ENCODE measurements around the gene PATJ.
"Not testable (repeated sequence)": the region's sequence is repeated elsewhere in the genome, so short reads cannot be mapped to it uniquely, and the experiment has no call there.

PATJ gene

DNA sequence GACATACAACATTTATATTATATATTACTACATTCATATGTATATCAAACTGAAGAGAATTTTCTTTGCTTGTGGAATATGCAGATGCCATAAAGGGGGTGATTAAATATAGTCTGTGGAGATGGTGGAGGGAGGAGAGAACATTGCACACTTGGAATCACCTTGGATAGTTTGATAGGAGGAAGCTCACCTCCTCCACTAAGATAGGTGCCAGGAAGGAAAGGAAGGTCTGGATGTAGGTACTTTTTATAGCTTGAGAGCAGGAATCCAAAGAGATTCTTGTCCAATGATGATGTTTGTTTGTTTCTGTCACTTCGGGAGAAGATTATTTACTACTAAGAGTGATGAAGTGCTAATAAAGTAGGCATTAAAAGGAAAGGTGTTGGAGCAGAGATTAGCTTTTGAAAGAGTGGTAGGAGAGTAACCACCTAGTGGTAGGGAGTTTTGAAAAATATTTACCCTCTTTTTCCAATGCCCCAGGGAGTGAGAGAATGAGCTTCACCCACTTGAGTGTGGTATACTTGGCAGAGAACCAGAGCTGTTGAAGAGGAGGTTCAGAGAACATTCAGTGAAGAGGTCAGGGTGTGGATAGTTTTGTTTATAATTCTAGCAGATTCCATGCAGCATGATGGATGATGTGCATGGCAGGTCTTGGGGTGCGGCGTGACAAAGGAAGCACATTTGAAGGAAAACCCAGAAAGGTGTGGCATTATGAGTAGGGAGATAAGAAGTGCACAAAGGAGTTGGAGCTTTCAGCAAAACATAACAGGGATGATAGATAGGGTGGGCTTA, 145.0 kb downstream of the PATJ start:
- no peak for DNase-seq (ENCODE audit: low spot score)

DNA sequence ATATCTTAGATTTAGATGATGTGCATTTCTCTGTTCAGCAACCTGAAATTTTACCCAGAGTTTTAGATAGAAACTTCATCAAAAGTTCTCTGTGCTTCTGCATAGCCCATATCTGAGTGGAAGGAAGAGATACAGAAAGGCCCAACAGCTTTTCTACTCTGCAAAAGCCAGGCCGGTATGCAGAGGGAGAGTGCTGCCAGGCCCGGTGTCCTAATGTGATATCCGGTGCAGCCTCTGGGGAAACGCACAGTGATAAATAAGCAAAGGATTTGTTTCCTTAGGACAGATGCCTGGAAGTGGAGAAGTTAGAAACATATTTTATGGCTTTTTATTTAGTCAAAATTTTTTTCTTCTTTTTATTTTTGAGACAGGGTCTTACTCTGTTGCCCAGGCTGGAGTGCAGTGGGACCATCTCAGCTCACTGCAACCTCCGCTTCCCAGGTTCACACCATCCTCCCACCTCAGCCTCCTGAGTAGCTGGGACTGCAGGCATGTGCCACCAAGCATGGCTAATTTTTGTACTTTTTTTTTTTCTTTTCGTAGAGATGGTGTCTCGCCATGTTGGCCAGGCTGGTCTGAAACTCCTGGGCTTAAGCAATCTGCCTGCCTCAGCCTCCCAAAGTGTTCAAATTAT, 145.8 kb downstream of the PATJ start:
- no peak for DNase-seq (ENCODE audit: low spot score)

DNA sequence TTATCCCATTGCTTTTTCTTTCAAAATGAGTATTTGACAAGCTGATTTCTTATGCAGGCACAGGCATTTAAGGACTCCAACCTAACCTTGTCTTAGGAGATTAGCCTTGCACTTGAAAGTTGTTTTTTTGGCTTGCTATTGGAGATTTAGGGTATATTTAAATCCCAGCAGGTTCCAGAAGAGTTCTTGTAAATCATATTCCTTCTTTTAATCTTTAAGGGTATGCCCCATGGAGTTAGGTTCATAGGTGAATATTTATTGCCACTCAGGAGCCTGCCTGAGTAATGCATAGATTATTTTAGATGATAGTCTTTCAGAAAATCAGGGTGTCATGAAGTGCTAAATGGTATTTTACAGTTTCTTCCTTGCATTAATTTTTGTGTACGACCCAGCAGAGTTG, 146.5 kb downstream of the PATJ start:
- DNase-seq (ENCODE audit: low spot score): no peak

DNA sequence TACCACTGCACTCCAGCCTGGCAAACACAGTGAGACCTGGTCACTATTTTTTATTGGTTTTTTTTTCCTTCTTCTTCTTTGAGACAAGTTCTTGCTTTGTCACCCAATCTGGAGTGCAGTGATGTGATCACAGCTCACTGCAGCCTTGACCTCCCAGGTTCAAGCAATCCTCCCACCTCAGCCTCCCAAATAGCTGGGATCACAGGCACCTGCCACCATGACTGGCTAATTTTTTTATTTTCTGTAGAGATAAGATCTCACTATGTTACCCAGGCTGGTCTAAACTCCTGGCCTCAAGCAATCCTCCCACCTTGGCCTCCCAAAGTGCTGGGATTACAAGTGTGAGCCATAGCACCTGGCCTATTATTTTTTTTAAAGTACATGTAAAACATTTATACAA, 148.2 kb downstream of the PATJ start:
- DNase-seq (ENCODE audit: low spot score): not testable (repeated sequence)

DNA sequence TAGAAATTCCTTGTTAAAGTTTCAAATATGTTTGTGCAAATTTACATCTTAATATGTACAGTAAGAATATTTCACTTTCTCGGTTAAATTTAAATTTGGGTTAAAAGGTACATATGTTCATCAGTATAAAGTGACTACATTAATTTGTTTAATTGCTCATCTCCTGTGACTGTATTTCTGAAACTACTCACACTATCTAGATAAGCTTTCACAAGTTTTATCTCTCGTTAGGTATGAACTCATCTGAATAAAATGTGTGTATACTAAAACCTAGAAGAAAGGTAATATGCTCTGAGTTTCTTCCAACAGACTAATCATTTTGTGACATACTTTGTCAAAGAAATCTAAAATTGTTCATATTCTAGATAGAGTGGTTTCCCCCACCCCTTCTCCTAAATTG, 150.7 kb downstream of the PATJ start:
- DNase-seq (ENCODE audit: low spot score): no peak

DNA sequence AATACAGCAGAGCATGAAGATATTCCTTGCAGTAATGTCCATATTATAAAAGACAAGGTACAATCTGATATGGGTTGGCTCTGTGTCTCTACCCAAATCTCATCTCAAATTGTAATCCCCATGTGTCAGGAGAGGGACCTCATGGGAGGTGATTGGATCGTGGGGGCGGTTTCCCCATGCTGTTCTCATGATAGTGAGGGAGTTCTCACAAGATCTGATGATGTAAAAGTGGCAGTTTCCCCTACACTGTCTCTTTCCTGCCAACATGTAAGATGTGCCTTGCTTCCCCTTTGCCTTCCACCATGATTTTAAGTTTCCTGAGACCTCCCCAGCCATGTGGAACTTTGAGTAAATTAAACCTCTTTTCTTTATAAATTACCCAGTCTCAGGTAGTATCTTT, 152.0 kb downstream of the PATJ start:
- not testable (repeated sequence) for DNase-seq (ENCODE audit: low spot score)

DNA sequence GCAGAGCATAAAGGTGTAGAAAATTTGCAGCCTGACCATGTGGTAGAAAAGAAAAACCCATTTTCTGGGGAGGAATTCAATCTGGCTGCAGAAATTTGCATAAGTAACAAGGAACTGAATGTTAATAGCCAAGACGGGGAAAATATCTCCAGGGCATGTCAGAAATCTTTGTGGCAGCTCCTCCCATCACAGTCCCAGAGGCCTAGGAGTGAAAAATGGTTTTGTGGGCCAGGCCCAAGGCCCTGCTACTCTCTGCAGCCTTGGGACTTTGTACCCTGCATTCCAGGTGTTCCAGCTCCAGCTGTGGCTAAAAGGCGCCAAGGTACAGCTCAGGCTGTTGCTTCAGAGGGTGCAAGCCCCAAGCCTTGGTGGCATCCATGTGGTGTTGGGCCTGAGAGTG, 152.9 kb downstream of the PATJ start:
- DNase-seq (ENCODE audit: low spot score): no peak

DNA sequence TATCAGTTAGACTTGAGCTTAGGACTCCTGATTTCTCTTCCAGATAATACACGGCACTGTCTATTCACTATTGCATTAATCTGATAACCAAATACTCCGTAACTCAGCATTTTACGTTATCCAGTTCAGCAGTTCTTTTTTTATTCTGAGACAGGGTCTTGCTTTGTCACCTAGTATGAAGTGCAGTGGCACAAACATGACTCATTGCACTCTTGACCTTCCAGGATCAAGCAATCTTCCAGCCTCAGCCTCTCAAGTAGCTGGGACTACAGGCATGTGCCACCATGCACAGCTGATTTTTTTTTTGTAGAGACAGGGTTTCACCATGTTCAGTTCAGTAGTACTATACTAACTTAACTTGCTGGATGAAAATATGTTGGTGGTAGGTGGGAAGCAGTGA, 156.4 kb downstream of the PATJ start:
- DNase-seq (ENCODE audit: low spot score): no peak

DNA sequence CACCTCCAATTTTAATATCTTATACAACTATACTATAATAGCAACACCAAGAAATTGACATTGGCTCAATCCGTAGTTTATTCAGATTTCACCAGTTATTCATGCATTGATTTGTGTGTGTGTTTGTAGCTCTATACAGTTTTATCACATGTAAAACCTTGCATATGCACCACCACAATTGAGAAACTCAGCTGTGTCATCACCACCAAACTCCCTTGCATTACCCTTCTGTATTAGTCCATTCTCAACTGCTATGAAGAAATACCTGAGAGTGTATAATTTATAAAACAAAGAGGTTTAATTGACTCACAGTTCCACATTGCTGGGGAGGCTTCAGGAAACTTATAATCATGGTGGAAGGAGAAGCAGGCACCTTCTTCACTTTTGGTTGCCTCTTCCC, 162.1 kb downstream of the PATJ start:
- no peak for DNase-seq (ENCODE audit: low spot score)

DNA sequence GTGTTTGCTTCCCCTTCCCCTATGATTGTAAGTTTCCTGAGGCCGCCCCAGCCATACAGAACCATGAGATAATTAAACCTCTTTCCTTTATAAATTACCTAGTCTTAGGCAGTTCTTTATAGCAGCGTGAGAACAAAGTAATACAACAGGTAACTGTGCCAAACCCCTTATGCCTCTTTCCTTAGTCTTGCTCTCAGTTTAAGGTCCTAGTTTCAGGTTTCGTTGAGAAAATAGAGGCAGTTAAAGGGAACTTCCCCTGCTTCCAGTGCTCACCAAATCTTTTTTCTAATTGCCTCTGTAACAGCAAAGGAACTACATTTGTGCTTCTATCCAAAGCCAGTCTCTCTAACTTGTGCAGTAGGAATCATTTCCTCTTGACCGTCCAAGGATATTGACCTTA, 164.8 kb downstream of the PATJ start:
- no peak for DNase-seq (ENCODE audit: low spot score)

DNA sequence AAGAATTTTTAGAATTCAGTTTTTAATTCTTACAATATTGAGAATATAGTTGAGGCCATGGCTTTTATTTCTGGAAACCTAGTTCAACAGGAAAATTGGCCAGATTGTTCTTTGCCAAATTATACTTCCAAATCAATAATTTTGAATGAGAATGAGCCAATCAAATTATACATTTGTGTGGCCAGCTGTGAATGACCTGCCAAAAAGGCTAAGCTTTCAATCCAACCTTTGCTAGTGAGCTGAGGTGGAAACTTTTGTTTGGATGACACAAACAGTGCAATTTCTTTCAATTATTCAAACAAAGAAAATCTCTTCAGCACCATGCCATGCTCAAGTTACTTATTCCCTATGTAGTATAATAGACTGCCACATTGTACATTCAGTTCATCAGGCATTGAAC, 167.8 kb downstream of the PATJ start:
- DNase-seq (ENCODE audit: low spot score): no peak

DNA sequence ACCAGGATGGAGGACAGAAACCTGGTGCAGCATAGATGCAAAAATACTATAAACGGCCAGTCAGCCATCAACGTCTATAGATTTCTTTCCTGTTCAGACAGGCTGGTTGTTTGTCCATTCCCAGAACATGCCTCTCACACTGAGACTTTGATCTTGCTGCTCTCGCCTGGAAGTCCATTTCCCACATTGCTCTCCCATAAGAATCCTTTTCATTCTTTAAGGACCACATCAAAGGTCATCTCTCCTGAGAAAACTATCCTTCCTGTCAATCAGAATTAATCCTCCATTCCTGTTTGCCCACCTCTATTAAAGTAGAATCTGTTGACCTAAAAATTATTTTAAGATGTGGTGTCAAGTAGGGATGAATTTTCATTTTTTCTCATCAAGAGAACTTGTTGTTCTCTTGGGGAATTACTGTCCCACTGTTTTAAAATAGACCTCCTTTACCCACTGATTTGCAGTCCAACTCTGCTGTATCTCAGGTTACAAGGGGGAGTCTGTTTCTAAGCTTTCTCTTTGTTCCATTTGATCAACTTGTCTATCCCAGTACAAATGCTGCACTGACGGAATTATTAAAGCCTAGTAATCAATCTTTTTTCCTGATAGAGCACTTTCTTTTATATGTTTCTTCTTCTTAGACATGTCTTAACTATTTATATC, 172.7 kb downstream of the PATJ start:
- no peak for DNase-seq (ENCODE audit: low spot score)

DNA sequence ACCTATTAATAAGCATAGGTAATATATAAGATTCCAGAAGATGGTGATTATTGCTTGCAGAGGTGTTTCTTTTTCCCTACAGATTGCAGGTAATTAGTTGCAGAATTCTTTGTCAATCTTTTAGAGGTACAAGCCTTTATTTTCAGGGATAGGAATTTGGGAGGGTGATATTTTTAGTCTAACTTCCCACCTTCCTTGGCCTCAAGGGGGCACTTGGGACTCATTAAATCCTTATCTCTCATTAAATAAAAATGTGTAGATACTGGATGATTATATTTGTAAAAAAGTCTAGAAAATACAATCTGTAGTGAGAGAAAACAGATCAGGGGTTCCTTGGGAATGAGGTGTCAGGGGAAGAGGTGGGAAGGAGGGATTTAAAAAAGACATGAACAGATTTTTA, 179.2 kb downstream of the PATJ start:
- no peak for DNase-seq (ENCODE audit: low spot score)

DNA sequence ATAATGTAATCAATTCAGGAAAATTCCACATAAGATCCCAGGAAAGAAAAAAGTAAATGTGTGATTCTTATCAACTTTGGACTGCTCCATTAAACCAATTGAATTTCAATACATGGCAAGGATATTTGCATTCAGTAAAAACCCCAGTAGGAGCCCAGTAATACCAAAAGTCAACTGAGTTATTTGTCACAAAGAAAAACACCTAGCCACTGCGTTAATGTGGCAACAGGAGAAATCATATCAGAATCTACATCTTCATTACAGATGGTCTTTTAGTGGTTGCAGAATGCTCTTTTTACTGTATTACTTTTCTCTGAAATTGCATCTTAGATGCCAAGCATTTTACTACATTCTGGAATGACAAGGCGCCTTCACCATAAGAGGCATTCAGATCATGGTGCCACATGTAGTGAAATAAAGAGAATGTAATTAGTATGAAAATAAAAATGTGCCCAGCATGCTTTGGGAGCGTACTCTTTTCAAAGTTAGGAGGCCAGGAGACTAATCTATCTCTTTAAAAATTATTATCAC, 180.7 kb downstream of the PATJ start:
- no peak for DNase-seq (ENCODE audit: low spot score)

DNA sequence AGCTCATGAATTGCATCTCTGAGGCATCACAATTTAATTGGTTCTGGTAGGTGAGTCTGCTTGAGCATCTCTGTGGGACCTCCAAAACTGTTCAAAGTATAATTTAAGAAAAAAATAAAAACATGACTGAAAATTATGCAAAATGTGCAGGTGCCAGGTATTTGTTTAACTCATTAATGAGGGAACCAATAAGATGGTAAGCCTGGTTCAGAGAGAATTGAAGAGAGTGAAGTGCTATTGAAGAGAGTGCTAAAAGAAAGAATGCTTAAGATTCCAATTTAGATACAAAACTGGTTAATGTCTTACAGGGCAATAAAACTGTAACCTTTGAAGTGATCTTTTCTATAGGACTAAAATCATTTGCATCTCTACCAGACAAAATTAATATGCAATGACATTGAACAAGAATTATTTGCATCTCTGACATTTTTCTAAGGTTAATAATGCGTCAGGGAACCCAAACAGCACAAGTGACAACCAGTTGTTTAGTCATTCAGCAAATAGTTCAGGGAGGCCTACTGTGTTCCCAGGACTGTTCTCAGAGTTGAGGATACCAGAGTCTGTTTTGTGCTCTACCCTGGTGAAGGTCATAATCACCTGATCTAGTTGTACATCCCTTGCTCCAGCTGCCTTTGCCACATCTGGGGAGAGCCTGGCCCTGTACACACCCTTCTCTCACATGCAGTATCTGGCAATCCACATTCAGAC, 183.5 kb downstream of the PATJ start:
- no peak for DNase-seq (ENCODE audit: low spot score)

DNA sequence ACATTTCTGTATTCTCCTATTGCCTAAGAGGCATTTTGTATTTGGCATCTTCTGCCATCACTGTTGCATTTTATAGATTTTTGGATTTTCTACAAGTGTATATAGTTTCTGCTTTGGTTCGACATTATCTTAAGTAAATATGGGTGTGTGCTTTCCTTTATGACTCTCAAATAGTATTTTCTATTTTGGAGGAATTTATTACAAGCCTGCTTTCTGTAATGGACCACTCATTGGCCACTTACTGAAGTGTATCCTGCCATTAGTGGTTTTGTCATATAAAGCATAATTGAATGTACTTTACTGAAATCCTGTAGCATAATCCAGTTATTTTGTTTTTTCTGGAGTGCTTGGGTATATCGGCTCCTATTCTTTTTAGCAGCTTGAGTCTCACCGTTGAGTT, 184.3 kb downstream of the PATJ start:
- no peak for DNase-seq (ENCODE audit: low spot score)

DNA sequence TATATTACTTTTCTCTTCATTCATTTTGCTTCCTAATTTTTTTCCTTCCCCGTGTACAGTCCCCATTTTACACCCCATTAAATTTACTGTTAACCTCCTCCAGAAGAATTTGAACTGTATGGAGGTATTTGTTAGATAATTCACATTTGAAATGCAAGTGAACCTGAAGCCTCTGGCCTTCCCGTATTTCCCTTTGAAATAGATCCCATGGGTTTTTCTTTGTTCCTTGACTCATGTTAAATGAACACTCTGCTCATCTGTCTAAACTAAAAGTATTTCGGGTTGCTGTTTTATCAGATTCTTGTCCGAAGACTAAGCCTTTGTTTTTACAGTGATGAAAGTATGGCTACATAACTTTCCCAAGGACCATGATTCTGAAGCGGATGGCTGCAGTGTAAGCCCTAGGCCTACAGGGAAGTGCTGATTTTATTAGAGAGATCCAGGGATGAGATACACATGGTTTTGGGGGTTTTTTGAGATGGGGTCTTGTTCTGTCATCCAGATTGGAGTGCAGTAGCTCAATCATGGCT, 187.9 kb downstream of the PATJ start:
- DNase-seq (ENCODE audit: low spot score): no peak

DNA sequence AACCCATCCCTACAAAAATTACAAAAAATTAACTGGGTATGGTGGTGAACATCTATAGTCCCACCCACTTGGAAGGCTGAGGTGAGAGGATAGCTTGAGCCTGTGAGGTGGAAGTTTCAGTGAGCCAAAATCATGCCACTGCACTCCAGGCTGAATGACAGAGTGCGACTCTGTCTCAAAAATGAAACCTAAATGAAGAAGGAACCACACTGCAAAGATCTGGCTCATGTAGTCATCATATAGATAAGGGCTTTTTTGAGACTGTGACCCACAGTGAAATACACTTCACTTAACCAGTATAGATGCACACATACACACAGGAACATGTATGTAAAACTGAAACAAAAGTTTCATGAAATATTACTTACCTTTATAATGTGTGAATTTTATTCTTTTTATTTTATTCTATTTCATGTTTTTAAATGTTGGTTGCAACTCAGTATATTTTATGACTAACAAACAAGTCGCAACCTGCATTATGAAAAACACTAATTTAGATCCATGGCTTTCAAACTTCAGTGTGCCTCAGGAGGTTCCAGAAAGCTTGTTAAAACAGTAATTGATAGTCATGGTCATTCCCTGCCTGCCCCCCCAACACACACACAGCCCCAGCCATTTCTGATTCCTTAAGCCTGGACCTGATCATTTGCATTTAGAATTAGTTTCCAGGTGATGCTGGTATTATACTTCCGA, 189.5 kb downstream of the PATJ start:
- no peak for DNase-seq (ENCODE audit: low spot score)

DNA sequence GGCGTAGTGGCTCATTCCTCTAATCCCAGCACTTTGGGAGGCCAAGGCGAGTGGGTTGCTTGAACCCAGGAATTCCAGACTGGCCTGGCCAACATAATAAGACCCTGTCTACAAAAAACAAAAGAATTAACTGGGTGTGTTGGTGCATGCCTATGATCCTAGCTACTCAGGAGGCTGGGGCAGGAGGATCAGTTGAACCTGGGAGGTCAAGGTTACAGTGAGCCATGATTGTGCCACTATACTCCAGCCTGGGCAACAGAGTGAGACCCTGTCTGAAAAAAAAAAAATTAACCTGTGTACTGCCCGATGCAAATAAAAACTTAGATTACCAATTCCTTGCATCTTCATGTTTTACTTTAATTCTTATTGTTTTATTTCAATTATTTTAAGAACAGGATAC, 193.2 kb downstream of the PATJ start:
- DNase-seq (ENCODE audit: low spot score): no peak

DNA sequence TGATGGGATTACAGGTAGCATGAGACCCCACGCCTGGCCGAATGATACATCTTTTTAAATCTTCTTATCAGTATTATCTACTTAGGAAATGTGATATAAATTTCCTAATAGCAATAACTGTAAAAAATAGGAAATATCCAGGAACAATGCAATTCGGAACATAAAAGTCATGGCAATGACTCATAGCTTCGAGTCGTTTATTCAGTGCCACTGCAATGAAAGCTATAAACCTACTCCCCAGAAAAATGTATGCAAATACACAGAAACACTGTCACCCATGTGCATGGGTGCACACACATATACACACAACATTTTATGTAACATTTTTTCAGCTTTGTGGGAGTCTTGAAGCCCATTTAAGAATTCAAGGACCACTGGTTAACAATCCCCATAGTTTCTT, 194.6 kb downstream of the PATJ start:
- DNase-seq (ENCODE audit: low spot score): no peak

DNA sequence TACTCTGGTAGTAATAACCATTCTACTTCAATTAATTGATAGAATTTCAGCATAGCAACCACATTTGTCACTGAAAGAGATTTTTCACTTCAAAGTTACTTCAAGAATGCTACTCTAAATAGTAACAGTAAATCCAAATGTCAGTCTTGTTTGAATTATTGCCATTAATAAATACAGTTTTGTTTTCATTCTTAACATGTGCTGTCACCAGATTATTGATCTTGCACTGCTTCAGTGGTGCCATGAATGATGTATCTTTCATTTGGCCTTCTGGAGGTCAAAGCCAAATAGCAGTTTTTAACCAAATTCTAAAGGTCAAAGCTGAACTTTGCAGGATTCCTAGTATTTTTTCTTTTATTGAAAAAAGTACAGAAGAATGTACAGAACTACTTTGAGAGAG, 199.5 kb downstream of the PATJ start:
- DNase-seq (ENCODE audit: low spot score): no peak

DNA sequence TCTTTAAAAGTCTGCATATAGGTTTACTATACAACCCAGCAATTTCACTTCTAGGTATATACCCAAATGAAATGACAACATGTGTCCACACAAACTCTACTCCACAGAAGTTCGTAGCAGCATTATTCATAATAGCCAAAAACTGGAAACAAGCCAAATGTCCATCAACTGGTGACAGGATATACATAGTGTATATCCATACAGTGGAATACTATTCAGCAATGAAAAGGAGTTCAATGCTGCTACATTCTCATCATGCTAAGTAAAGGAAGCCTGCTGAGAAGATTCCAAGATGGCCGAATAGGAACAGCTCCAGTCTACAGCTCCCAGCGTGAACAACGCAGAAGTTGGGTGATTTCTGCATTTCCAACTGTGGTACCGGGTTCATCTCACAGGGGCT, 200.6 kb downstream of the PATJ start:
- no peak for DNase-seq (ENCODE audit: low spot score)
